Measurements from ENCODE around the gene FADS1.

FADS1 gene

DNA sequence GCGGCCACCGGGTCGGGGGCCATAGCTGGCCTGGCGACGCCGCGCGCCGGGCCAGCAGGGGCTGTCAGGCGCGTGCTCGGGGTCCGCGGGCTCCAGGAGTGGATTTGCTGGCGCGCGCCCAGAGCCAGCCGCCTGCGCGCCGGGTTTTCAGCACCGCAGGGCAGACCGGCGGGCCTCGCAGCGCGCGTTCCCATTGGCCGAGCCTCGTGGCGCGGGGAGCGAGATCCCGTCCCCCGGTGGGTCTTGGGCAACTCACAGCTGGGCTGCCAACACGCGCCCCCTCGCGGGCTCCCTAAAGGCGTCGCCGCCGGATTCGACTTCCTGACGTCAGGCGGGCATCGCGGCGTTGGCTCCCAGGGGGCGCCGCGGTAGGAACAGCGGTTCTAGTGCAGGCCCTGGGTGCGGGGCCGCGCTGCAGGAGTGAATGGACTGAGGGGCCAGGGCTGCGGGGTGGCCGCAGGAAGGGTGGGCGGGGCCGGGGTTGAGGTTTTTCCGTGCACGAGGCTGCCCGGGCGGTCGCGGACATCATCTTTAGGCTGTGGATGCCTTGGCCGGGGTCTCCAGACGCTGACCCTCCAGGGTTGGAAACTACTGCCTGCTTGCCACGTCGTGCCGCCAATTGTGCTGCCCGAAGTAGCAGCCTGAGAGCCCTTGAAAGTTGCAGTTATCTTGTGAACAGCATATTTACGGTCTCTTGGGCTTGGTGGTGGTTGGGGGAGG, at the start of gene FADS1:
Gene FADS1, minus strand, starts transcription at position 268 of the 720 bp plus-strand sequence. Its CDS starts 74 bp downstream, at position 194.
- peak; percentile 93 for DNase-seq

DNA sequence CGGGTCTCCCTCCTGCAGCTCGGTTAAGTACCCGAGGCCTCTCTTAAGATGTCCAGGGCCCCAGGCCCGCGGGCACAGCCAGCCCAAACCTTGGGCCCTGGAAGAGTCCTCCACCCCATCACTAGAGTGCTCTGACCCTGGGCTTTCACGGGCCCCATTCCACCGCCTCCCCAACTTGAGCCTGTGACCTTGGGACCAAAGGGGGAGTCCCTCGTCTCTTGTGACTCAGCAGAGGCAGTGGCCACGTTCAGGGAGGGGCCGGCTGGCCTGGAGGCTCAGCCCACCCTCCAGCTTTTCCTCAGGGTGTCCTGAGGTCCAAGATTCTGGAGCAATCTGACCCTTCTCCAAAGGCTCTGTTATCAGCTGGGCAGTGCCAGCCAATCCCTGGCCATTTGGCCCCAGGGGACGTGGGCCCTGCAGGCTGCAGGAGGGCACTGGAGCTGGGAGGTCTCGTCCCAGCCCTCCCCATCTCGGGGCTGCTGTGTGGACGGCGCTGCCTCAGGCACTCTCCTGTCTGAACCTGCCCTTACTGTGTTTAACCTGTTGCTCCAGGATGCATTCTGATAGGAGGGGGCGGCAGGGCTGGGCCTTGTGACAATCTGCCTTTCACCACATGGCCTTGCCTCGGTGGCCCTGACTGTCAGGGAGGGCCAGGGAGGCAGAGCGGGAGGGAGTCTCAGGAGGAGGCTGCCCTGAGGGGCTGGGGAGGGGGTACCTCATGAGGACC, 49.6 kb upstream of the FADS1 start:
- DNase-seq, result no peak

DNA sequence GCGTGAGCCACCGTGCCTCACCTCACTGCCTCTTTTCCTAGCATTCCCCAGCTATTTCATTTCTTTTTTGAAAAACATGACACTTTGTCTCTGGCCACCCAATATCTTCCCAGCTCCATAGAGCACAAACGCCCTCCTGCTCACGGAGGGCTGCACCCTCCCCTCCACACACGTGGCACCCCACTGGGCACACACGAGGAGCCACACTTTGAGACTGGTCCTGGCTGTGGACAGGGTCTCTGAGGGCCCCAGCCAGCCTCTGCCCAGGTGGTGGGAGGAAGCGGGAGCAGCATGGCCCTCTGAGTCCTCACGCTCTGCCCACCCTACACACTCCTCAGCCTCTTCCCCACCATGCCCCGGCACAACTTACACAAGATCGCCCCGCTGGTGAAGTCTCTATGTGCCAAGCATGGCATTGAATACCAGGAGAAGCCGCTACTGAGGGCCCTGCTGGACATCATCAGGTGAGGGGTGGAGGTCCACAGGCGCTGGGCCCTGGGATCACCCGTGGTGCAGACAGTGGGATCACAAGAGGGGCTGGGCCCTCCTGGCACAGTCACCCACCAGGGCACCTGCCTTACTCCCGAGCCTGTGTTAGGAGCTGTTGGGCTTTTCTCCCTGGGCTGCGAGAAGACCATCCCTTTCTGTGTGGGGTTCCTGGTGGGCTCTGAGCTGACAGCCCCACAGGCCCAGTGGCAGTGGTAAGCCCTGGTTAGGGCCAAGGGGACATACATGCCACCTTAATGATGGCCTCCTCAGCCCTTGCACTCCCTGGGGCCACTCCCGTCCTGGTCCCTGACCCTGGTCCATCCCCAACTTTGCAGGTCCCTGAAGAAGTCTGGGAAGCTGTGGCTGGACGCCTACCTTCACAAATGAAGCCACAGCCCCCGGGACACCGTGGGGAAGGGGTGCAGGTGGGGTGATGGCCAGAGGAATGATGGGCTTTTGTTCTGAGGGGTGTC, 48.3 kb upstream of the FADS1 start:
- no peak for DNase-seq

DNA sequence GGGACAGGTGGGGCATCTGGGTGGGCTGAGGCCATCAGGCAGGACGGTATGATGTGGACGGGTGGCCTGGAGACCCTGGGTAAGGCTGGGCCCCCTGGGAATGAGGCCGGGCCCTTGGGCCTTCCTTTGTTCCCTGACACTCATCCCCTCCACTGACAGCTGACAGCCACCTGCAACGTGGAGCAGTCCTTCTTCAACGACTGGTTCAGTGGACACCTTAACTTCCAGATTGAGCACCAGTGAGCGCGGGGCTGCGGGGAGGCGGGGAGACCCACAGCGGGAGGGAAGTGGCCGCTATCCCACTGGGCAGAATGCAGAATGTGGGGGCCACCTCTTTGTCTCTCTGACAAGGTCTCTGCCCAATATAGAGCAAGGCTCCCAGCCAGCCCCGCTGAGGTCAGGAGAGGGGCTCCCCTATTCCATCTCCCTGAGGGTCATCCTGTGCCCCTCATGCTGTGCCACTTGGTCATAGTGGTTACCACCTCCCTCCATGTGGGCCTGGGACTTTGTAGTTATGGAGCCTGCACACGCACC, 46.8 kb upstream of the FADS1 start:
- DNase-seq, result no peak

DNA sequence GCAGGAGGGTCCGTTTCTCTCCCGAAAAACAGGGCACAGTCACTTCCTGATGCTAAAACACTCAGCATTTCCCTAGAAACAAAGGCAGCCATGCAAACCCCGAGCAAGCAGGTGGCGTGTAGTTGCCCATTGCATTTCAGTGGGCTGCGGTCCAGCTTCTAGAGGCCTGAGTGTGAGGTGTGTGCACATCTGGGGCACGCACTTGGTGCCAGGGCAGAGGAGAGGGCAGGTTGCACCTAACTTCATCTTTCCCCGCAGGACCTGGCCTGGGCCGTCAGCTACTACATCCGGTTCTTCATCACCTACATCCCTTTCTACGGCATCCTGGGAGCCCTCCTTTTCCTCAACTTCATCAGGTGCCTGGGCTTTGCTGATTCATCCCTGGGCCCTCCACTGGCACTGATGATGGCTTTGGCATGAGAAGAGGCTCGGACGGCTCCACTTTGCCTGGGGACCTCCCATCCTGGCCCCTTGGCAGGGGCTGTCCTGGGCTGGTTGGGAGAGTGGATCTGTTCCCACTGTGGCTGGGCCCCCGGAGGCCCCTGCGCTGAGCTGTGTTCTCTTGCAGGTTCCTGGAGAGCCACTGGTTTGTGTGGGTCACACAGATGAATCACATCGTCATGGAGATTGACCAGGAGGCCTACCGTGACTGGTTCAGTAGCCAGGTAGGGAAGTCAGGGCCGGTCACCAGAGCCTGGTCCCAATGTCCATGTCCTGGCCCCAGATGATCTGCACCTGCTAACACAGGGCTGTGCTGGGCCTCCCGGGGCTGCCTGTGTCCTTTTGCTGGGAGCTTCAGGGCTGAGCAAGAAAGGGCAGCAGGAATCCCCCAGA, 46.1 kb upstream of the FADS1 start:
- DNase-seq, result no peak

DNA sequence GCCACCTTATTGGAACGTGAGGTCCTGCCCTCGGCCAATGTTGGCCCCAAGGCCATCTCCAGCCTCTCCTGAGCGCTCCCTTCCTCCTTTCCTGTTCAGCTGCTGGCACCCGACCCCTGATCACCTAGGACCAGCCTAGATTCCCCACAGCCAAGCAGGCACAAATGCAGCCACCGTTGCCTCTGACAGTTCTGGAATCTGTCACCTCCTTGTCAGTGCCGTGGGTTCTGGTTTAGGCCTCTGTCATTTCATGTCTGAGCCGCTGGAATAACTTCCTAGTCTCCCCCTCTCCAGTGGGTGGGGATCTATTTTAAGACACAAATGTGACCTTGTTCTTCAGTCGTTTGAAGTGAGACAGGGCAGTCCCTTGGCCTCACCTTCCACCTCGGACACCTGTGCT, 44.8 kb upstream of the FADS1 start:
- DNase-seq, result no peak

DNA sequence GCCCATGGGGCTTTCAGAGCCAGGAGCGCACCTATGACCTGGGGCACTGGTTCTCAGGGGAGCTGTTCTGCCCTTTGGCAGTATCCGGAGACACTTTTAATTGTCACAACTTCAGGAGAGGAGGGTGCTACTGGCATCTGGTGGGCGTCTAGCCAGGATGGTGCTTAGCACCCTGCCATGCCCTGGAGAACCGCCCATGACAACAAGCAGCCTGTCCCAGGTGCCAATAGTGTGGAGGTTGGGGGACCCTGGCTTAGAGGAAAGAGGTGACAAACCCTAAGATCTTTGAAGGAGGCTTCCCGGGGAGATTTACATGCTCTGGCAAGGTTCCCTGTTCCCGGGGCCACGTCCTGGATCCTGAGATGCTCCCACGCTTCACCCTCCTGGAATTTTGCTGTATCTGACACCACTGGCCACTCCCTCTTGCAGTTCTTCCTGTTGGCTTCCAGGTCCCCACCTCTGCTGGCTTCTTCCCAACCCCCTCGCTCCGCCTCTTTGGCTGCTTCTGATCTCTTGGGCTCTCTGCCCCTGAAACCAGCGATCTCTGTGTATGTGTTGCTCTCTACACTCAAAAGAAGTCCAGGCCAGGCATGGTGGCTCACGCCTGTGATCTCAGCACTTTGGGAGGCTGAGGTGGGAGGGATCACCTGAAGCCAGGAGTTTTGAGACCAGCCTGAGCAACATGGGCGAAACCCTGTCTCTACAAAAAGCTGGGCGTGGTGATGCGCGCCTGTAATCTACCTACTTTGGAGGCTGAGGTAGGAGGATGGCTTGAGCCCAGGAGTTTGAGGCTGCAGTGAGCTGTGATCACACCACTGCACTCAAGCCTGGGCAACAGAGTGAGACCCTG, 43.5 kb upstream of the FADS1 start:
- DNase-seq, result no peak

DNA sequence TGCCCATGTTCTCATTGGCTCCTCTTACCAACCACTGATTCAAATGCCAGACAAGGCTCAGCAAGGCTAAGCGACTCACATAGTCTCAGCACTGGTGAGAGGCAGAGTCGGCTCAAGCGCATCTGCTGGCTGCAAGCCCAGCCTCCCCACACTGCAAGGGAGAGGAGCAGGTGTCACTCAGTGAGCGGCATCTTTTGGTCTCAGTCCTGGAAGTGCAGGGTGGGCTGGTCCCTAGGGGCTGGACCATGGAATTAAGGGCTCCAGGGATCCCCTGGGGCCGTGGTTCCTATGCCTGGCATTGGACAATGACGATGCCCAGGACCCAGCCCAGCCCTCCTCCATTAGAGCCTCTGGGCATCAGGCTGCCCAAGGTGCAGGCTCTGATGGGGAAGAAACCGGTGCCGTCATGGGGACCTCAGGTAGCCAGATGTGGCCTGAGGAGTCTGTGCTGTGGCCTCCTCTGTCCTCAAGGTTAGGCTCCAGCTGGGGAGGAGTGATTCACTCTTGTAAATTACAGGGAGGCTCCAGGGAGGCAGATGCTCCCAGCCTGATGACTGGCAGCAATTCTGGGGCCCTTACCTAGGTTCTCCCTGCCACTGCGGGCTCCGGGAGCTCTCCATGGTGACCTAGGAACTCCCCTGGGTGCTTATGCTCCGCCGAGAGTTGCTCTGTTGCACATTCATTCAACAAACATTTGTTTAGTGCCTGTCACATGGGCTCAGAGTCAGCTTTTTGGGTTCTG, 39.3 kb upstream of the FADS1 start:
- peak; percentile 42 for DNase-seq

DNA sequence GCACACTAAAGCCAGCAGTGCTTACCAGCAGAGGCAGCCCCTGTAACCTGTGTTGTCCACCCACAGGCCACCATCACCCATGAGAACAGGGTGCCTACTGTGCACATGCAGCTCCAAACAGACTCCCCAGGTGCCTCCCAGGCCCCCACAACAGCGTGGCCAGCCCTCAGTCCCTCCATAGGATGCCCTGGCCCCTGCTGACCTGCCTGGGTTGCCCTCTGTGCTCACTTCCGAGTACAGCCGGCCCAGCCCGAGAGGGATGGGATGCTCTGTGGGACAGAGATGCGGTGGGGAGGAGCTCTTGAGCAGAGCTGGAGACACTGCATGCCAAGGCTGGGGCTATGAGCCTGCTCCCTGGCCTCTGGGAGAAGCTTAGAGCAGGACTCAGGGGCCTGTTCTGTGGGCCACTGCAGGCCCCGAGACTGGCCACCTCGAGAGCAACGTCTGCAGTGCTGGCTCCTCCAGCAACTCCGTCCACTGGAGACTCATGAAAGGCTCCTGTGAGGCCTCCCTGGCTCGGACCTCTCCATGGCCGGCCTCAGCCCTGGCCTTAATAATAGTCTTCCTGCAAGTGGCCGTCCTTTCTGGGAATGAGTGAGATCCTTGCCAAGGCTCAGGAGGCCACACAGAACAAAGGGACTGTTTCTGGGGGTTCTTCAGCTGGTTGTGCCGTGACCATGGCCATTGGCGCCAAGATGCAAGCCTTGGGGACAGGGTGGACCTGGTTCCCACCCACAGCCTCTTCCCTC, 38.3 kb upstream of the FADS1 start:
- DNase-seq, result peak; percentile 35

DNA sequence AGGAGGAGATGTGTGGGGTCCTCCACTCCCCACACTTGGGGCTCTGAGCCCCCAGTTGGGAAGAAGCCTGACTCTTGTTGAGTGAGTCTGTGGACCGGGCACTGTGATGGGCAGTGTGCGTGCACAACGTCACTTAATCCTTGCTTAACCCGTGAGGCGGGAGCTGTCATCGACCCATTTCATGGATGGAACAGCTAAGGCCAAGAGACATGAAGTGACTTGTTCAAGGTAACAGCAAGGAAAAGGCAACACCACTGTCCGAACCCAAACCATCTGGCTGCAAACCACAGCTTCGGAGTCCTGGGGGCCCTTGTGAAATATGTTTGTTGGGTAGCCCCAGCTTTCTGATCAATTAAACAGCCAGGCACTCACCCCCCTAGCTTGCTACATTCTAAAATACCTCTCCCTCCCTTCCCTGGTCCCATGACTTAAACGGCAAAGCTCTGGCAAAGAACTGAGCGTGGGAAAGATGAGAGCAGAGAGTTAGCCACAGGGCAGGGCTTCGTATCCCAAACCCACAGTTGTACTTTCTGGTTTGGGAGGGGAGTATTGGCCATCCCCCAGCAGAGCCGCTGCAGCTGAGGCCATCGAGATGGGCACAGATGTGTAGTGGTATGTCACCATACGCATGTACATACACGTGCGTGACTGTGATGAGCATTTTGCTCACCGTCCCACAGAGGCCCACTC, 37.5 kb upstream of the FADS1 start:
- peak; percentile 53 for DNase-seq

DNA sequence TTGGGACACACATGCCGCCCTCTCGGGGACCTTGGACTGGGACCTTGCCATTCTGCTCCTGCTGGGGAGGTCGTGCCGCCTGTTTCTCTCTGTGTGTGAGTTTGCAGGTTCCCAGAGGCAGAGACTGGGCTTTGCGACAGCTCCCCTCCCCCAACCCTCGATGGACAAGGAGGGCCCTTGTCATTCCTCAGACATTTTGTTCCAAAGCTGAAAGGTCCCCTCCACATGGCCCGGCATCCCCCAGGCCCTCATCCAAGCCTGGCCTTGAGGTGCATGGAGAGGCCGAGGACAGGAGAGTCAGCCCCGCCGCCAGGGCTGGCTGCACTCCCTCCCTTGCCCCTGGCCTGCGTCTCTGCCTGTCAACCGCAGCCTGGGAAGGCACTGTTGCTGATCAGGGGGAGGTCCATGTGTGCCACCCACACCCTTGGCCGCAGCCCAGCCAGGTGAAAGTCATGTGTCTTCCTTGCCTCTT, 36.9 kb upstream of the FADS1 start:
- DNase-seq, result peak; percentile 47

DNA sequence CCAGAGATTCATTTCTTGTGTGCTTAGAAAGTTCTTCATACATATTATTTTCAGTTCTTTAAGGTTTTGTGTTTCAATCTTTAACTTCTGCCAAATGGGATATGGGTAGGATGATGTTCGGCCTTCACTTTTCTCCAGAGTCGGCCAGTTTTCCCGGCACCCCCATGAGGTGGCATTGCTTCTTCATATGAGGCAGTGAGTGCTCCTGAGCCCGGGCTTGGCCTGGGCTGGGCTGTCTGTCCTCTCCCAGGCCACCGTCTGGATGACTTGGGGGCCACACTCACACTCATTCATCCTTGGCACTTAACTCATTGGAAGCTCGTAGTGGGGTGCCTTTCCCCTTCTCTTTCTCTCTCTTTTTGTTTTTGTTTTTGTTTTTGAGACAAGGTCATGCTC, 35.1 kb upstream of the FADS1 start:
- DNase-seq, result no peak

DNA sequence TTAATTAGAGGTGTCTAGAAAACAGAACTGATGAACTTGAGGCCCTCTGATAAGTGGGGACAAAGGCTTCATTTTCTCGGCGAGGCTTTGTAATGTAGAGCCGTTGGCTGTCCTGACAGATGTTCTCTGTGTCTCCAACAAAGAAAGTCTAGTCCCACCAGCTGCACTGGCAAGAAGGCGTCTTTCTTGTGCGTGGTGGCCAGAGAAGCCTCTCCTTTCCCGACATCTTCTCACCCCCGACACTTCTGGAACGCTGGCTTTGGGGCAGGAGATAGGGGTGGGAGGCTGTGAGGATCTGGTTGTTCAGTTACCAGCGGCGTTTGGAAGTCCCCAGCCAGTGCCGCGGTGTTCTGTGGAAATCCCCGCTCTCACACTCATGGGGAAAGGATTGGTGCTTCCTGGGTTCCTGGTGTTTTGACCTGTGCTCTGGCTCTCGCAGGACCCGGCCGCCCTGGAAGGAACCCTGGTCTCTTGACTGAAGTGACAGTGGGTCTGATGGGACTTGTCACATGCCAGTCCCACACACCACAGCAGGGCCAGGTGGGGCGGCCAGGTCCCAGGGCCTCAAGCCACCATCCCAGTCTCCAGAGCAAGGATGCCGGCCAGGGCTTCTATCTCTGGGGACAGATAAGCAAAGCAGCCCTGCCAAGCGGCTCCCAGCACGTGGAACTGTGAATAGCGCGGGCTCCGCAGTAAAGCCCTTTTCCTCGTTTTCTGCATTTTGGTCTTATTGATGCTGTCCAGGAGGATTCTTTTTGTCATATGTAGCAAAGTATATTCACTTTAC, 34.5 kb upstream of the FADS1 start:
- DNase-seq, result peak; percentile 18

DNA sequence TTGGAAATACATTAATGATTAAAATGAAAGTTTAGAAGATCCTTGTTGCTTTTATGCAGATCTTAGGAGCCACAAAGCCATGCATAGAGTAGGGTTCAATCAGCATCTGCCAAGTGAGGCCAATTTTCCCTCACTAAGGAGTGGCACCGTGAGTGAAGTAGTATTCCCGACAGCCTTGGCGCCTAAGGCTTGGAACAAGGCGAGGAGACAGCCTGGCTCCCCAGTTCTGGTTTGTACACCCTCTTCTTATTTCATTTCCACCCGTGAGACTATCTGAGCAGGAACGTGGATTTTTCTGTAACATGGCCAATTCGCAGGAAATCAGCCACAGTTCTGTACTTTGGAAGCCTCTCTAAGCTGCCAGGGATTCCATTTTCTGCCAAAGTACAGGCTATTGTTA, 33.9 kb upstream of the FADS1 start:
- no peak for DNase-seq

DNA sequence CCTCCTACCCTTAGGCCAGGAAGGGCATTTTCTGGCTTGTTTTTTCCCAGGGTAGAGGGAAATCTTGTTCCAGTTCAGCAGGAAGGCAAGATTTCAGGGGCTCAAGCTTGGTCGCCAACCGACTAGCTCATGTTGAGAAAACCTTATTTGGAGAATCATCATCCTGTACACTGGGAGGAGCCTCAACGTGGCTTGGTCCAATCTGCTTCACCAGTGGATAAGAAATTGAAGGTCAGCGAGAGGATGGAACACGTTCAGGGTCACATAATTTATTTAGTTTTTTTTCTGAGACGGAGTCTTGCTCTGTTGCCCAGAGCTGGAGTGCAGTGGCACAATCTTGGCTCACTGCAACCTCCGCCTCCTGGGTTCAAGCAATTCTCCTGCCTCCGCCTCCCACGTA, 31.8 kb upstream of the FADS1 start:
- no peak for DNase-seq

DNA sequence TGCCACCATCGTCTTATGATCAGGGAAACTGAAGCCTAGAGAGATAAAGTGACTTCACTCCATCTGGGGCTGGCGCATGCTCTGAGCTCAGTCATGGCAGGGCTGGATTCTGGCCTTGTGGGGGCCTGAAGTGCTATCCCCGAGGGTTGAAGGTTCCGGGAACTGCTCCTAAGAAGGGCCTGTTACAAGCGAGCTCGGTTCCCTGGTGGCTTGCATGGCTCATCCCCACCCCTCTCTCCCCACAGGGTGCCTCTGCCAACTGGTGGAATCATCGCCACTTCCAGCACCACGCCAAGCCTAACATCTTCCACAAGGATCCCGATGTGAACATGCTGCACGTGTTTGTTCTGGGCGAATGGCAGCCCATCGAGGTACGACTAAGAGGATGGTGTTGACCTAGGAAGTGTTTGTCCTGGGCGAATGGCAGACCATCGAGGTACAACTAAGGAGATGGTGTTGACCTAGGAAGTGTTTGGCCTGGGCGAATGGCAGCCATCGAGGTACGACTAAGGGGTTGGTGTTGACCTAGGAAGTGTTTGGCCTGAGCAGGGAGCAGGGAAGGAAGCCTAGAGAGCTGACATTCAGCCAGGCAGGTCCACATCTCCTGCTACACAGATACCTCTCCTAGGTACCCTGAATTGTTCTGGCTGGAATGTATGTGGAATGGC, 31.2 kb upstream of the FADS1 start:
- DNase-seq, result no peak

DNA sequence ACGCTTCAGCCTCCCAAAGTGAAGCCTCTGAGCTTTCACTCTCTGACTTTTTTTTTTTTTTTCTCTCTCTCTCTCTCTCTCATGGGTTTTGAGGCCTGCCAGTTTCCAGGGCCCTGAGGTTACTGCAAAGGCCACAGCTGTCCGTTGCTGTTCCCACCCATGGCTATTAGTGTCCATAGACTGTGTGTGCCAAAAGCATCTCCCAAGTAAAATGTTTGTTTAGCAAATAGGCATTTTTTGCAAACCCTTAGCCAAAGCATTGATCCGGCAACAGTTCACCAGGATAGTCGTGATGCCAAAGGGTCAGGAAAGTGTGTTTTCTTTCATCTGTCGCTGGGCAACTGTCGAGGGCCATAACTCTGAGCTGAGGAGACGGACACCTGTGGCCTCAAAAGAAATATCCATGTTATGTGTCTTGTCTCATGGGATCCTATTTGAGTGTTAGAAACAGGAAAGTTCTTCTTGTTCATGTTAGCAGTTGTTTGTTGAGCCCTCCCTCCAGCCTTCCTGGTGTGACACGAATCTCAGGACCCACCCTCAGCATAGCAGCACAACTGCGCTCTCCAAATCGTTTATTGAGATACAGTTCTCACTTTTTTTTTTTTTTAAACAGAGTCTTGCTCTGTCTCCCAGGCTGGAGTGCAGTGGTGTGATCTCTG, 29.7 kb upstream of the FADS1 start:
- DNase-seq, result no peak

Measured in femur (tissue), 1 donor.